GM18907 (cell line): ENCODE measurements around the gene SDCBP2.

Source experiments
- ATAC-seq: cut with Tn5 transposase; IDR thresholded peaks from one replicate; pipeline ENCODE4 v1.9.1; 2021; ENCODE audit warnings: mild to moderate bottlenecking, moderate library complexity; ENCODE audit not compliant: unreplicated experiment

Gene SDCBP2

GRCh38 chr20:1315804-1316203, 13.1 kb downstream of the SDCBP2 start:
- ATAC-seq: no peak

- ATAC-seq: no peak
These were observed 15.5 kb downstream of the SDCBP2 start for GRCh38 chr20:1313236-1313964.

- ATAC-seq: no peak
These were observed 16.1 kb downstream of the SDCBP2 start for GRCh38 chr20:1312904-1313235.

- ATAC-seq: no peak
These were observed 16.6 kb downstream of the SDCBP2 start for GRCh38 chr20:1312308-1312707.

GRCh38 chr20:1310506-1311190, 18.3 kb downstream of the SDCBP2 start:
- no peak for ATAC-seq

- no peak for ATAC-seq
These were observed 18.9 kb downstream of the SDCBP2 start for GRCh38 chr20:1310071-1310470.

GRCh38 chr20:1309439-1309847, 19.5 kb downstream of the SDCBP2 start:
- ATAC-seq: no peak

GRCh38 chr20:1308702-1309095, 20.2 kb downstream of the SDCBP2 start:
- no peak for ATAC-seq

- no peak for ATAC-seq
These were observed 20.8 kb downstream of the SDCBP2 start for GRCh38 chr20:1308067-1308701.

GRCh38 chr20:1307571-1307971, 21.4 kb downstream of the SDCBP2 start:
- ATAC-seq: no peak

GRCh38 chr20:1307171-1307570, 21.8 kb downstream of the SDCBP2 start:
- ATAC-seq: no peak

- no peak for ATAC-seq
These were observed 22.4 kb downstream of the SDCBP2 start for GRCh38 chr20:1306316-1307135.

GRCh38 chr20:1305712-1306111, 23.2 kb downstream of the SDCBP2 start:
- no peak for ATAC-seq

- no peak for ATAC-seq
These were observed 24.0 kb downstream of the SDCBP2 start for GRCh38 chr20:1304710-1305515.

- no peak for ATAC-seq
These were observed 26.0 kb downstream of the SDCBP2 start for GRCh38 chr20:1302685-1303541.

GRCh38 chr20:1301031-1301529, 27.9 kb downstream of the SDCBP2 start:
- ATAC-seq: no peak

GRCh38 chr20:1300083-1300840, 28.7 kb downstream of the SDCBP2 start:
- no peak for ATAC-seq

GRCh38 chr20:1299522-1299921, 29.4 kb downstream of the SDCBP2 start:
- no peak for ATAC-seq
